HepG2 (cell line): ENCODE results near the gene DOCK2. TPM values are rescaled to one million over a fixed set of nuclear protein-coding genes. Genes with fewer than 3 reads are reported as not detected.
A peak's percentile ranks its signal among the peaks of the same experiment; 100 is the strongest.

Experiments used
- ATAC-seq: fragments of 200-7000 bp; cut with Tn5 transposase; 3 replicates; pipeline ENCODE4 v1.9.1; 2020; ENCODE audit warnings: mild to moderate bottlenecking, moderate library complexity
- BruUV-seq: library from RNA; stranded (reverse); fragments of 400-500 nt; replicated peaks from 2 replicates; lab custom pipeline; 2021; lab: Mats Ljungman, UMichigan
- CTCF ChIA-PET: fragments of 300-600 bp; formaldehyde crosslinking; extraction: SDS; loops from one replicate; lab custom pipeline; 2021; ENCODE audit warnings: low total read pairs, inconsistent platforms, low intra/inter-chr PET ratio; lab: Yijun Ruan, JAX
- POLR2A ChIA-PET: fragments of 350-600 bp; sonication (Branson Sonifier 250); formaldehyde crosslinking; loops from one replicate; lab custom pipeline; 2020; ENCODE audit warnings: antibody characterized with exemption, inconsistent platforms; lab: Yijun Ruan, JAX
- DNase-seq: peaks from one replicate; pipeline ENCODE4 v3.0.0-alpha.2; 2015; ENCODE audit warnings: low spot score
- FAIRE-seq: peaks from 3 replicates; lab custom pipeline; 2011; peaks lifted over from hg19 to GRCh38; lab: Jason Lieb, UNC
- H2AFZ ChIP-seq: one replicate; pipeline ENCODE4 v1.6.1; 2011; ENCODE audit warnings: low read length, inconsistent platforms
- H3K27ac ChIP-seq: fragments of 300-600 bp; 3 replicates; pipeline ENCODE4 v1.8.0; 2011; ENCODE audit warnings: mixed run types, mild to moderate bottlenecking, mixed read lengths, low read length, inconsistent platforms; ENCODE audit not compliant: insufficient read depth; ENCODE audit errors: extremely low read length
- H3K27me3 ChIP-seq, 2 experiments: fragments of 200-600 bp in 1 of 2; 2 replicates in 1 of 2; 3 replicates in 1 of 2; pipeline versions ENCODE4 v1.6.0 to v1.8.0; 2011; ENCODE audit warnings: low read length in 2 of 2, mild to moderate bottlenecking in 2 of 2, moderate library complexity in 2 of 2, inconsistent platforms in 1 of 2; ENCODE audit not compliant: insufficient read depth in 2 of 2, control insufficient read depth in 1 of 2
- H3K36me3 ChIP-seq, 2 experiments: fragments of 200-600 bp in 1 of 2; replicated peaks in 1 of 2; 2 replicates in 1 of 2; 3 replicates in 1 of 2; pipeline versions ENCODE4 v1.5.1 to v1.8.0; 2011; ENCODE audit warnings: low read length in 2 of 2, inconsistent platforms in 1 of 2; ENCODE audit not compliant: insufficient read depth in 2 of 2, control insufficient read depth in 1 of 2
- H3K4me1 ChIP-seq: 2 replicates; pipeline ENCODE4 v1.5.1; 2012; ENCODE audit warnings: low read length, inconsistent platforms; ENCODE audit not compliant: insufficient read depth
- H3K4me2 ChIP-seq: 2 replicates; pipeline ENCODE4 v1.6.0; 2011; ENCODE audit warnings: low read depth, low read length, inconsistent platforms
- H3K4me3 ChIP-seq, 3 experiments: fragments of 200-600 bp in 1 of 3; sonication (generic), shearing (Covaris generic) in 1 of 3; replicated peaks in 1 of 3; 2 replicates each; pipeline ENCODE4 v1.5.1; 2011 to 2016; ENCODE audit warnings: low read length in 3 of 3, inconsistent platforms in 2 of 3, low read depth in 2 of 3, mild to moderate bottlenecking in 2 of 3, control low read depth in 1 of 3, mixed read lengths in 1 of 3; ENCODE audit not compliant: insufficient read depth in 1 of 3
- H3K79me2 ChIP-seq: one replicate; pipeline ENCODE4 v1.6.1; 2011; ENCODE audit warnings: low read length, inconsistent platforms; ENCODE audit not compliant: insufficient read depth
- H3K9ac ChIP-seq: 2 replicates; pipeline ENCODE4 v1.6.0; 2011; ENCODE audit warnings: mild to moderate bottlenecking, low read depth, low read length, inconsistent platforms; ENCODE audit not compliant: insufficient read depth
- H3K9me3 ChIP-seq: 2 replicates; pipeline ENCODE4 v1.5.1; 2012; ENCODE audit warnings: mild to moderate bottlenecking, low read length
- H4K20me1 ChIP-seq: 2 replicates; pipeline ENCODE4 v1.6.0; 2011; ENCODE audit warnings: inconsistent platforms, mild to moderate bottlenecking, low read length, moderate library complexity; ENCODE audit not compliant: insufficient read depth
- AKNA ChIP-seq: sonication (generic); formaldehyde crosslinking; IDR thresholded peaks from 2 replicates; pipeline ENCODE4 v1.4.0; 2020; ENCODE audit warnings: missing genetic modification reagents, borderline replicate concordance
- ATF5 ChIP-seq: sonication (generic); formaldehyde crosslinking; IDR thresholded peaks from 2 replicates; pipeline ENCODE4 v1.4.0; 2020; ENCODE audit warnings: mild to moderate bottlenecking, low read depth, missing genetic modification reagents
- CBX2 ChIP-seq, 2 experiments: fragments of 200-600 bp in 1 of 2; sonication (generic); formaldehyde crosslinking in 1 of 2; IDR thresholded peaks; 2 replicates each; pipeline versions ENCODE4 v1.7.0 to v1.8.1; 2018 to 2022; ENCODE audit warnings: low read depth in 2 of 2, low read length in 1 of 2, mild to moderate bottlenecking in 1 of 2, missing genetic modification reagents in 1 of 2
- DNMT1 ChIP-seq: sonication (generic); formaldehyde crosslinking; IDR thresholded peaks from 2 replicates; pipeline ENCODE4 v1.5.1; 2020; ENCODE audit warnings: mild to moderate bottlenecking, missing genetic modification reagents
- JUNB ChIP-seq: sonication (generic); formaldehyde crosslinking; IDR thresholded peaks from 2 replicates; pipeline ENCODE4 v1.8.0; 2022; ENCODE audit warnings: missing genetic modification reagents, mild to moderate bottlenecking, borderline replicate concordance
- MZF1 ChIP-seq: sonication (generic); formaldehyde crosslinking; IDR thresholded peaks from 2 replicates; pipeline ENCODE4 v1.8.1; 2023; ENCODE audit warnings: mild to moderate bottlenecking, missing genetic modification reagents, borderline replicate concordance
- RAD51 ChIP-seq: fragments of 450-650 bp; IDR thresholded peaks from 2 replicates; pipeline ENCODE4 v1.6.1; 2016; ENCODE audit warnings: borderline replicate concordance
- ZBTB34 ChIP-seq: sonication (generic); formaldehyde crosslinking; IDR thresholded peaks from 2 replicates; pipeline ENCODE4 v1.8.0; 2022; ENCODE audit warnings: mild to moderate bottlenecking, missing genetic modification reagents
- ZBTB44 ChIP-seq: sonication (generic); formaldehyde crosslinking; IDR thresholded peaks from 2 replicates; pipeline ENCODE4 v1.4.0; 2020; ENCODE audit warnings: missing genetic modification reagents
- ZC3H13 ChIP-seq: sonication (generic); formaldehyde crosslinking; IDR thresholded peaks from 2 replicates; pipeline ENCODE4 v1.8.1; 2023; ENCODE audit warnings: mild to moderate bottlenecking, missing genetic modification reagents, moderate library complexity
- ZNF232 ChIP-seq: sonication (generic); formaldehyde crosslinking; IDR thresholded peaks from 2 replicates; pipeline ENCODE4 v1.4.0; 2020; ENCODE audit warnings: missing genetic modification reagents, borderline replicate concordance
- ZNF264 ChIP-seq: sonication (generic); formaldehyde crosslinking; IDR thresholded peaks from 2 replicates; pipeline ENCODE4 v1.4.0; 2020; ENCODE audit warnings: missing genetic modification reagents
- ZNF33B ChIP-seq: sonication (generic); formaldehyde crosslinking; IDR thresholded peaks from 2 replicates; pipeline ENCODE4 v1.5.1; 2020; ENCODE audit warnings: mild to moderate bottlenecking, missing genetic modification reagents
- ZNF766 ChIP-seq: sonication (generic); formaldehyde crosslinking; IDR thresholded peaks from 2 replicates; pipeline ENCODE4 v1.5.0; 2020; ENCODE audit warnings: missing genetic modification reagents, borderline replicate concordance
- WGBS: methylation state at CpG from one replicate; pipeline ENCODE4 v1.1.6; 2017; ENCODE audit warnings: low lambda C conversion rate; 5-methylcytosine and 5-hydroxymethylcytosine counted together
- in situ Hi-C: cut with HindIII; loops from 2 replicates; pipeline ENCODE4 v1.10.0; 2017; ENCODE audit warnings: low pct_unique_long_range_greater_than_20kb; ENCODE audit not compliant: extremely low pct_ligation_motif_present
- intact Hi-C: fragments of 100-400 bp; cut with micrococcal nuclease; formaldehyde crosslinking; loops from one replicate; pipeline ENCODE4 v1.10.0; 2022; ENCODE audit not compliant: unreplicated experiment
- polyA plus RNA-seq, 8 experiments: library from polyadenylated mRNA; depleted of rRNA in 3 of 8; stranded (reverse) in 7 of 8; unstranded in 1 of 8; fragments of >200 nt; fragmentation: Illumina TruSeq in 4 of 8; extraction: Trizol in 4 of 8; gene quantifications; 2 replicates each; pipeline versions ENCODE4 v1.2.1 to v1.2.3, GENCODE V29; 2011 to 2016; ENCODE audit warnings: low read depth in 4 of 8, missing spikeins in 1 of 8, mixed read lengths in 1 of 8; ENCODE audit not compliant: insufficient read depth in 1 of 8
- total RNA-seq, 5 experiments: library from RNA; depleted of rRNA; stranded (reverse); fragments of >200 nt; fragmentation: Illumina TruSeq; extraction: Trizol; gene quantifications; 2 replicates each; pipeline ENCODE4 v1.2.3, GENCODE V29; 2016; ENCODE audit warnings: low read depth in 1 of 5

The DOCK2 gene
- total and polyA plus RNA-seq, 2 of the 13 experiments (the other 11 are each of a cell fraction or from before 2014, with no cell fraction given): not detected

GRCh38 chr5:169736653-169737052, 99.6 kb downstream of the DOCK2 start (continued):
- TF ChIP-seq ZNF232 (CRISPR knock-in tag): no peak

- ChIA-PET CTCF (no interaction called here), POLR2A (no interaction called here)
- intact Hi-C loops: no loop called here
- no peaks in the 10 kb centered on the region for H4K20me1 ChIP-seq
- H3K27ac ChIP-seq: no peak overlapping the region
- WGBS: 0% methylated on average over 3 of the region's 3 CpGs
- H3K79me2 ChIP-seq: no peaks in the 10 kb centered on the region
- H3K27me3 ChIP-seq: 0 out of 5 replicates have a peak, but pooled peaks cover 0 to 6% of the 10 kb centered on the region in 2 experiments
- in situ Hi-C loops: no loop called here
- peak; percentile 60 for ATAC-seq
- H2AFZ ChIP-seq: no peak overlapping the region
- H3K36me3 ChIP-seq: no peaks in the 10 kb centered on the region
- H3K4me3 ChIP-seq: no peak overlapping the region
- no peaks in the 10 kb centered on the region for H3K9me3 ChIP-seq
- no peak for DNase-seq
- no peak overlapping the region for H3K9ac ChIP-seq
- H3K4me2 ChIP-seq: no peak overlapping the region
- no TSS peak for BruUV-seq
- H3K4me1 ChIP-seq: no peaks in the 10 kb centered on the region
- FAIRE-seq: no peak
- no peak for TF ChIP-seq ZC3H13 (CRISPR knock-in tag)
- TF ChIP-seq MZF1: no peak
- TF ChIP-seq ZNF264 (CRISPR knock-in tag): no peak
- no peak for TF ChIP-seq RAD51
- TF ChIP-seq JUNB (CRISPR knock-in tag): no peak
- TF ChIP-seq ZNF766: no peak
- TF ChIP-seq DNMT1 (CRISPR knock-in tag): no peak
- TF ChIP-seq ZNF33B (CRISPR knock-in tag): no peak
- no peak for TF ChIP-seq ZBTB44 (CRISPR knock-in tag)
- no peak for TF ChIP-seq AKNA (CRISPR knock-in tag)
- no peak for TF ChIP-seq ATF5 (CRISPR knock-in tag)
- no peak for TF ChIP-seq ZBTB34
- TF ChIP-seq CBX2 (IDR thresholded peaks at IDR 0.05; ENCODE audit: low read depth, low read length): no peak
- no peak for TF ChIP-seq CBX2 (CRISPR knock-in tag; IDR thresholded peaks at IDR 0.05; ENCODE audit: low read depth)
Observed at GRCh38 chr5:169740435-169740834, 103.4 kb downstream of the DOCK2 start.
